ENCODE results near the gene CLRN1.

GRCh38 chr3:150876611-150877265, 95.8 kb downstream of the CLRN1 start:
- no peak for TF ChIP-seq POLR2A (IDR thresholded peaks at IDR 0.05)
- TF ChIP-seq CTCF (IDR thresholded peaks at IDR 0.05), result no peak
- no peak for TF ChIP-seq POLR2AphosphoS5 (IDR thresholded peaks at IDR 0.05)

Data from transverse colon (tissue), 4 donors.